GM12872 (cell line): Measurements from ENCODE around the gene NOX5.

Experiments
- CTCF ChIP-seq: IDR thresholded peaks from 3 replicates; pipeline ENCODE4 v1.5.1; 2011; ENCODE audit warnings: low read depth, mild to moderate bottlenecking, low read length, moderate library complexity; ENCODE audit not compliant: insufficient read depth

NOX5 gene

GRCh38 chr15:68987120-68987519, 27.4 kb upstream of the NOX5 start:
- TF ChIP-seq CTCF: no peak

GRCh38 chr15:68987676-68988075, 26.8 kb upstream of the NOX5 start:
- no peak for TF ChIP-seq CTCF

- TF ChIP-seq CTCF: no peak
Measured at GRCh38 chr15:68989541-68990230, 24.8 kb upstream of the NOX5 start.

GRCh38 chr15:68990231-68990991, 24.1 kb upstream of the NOX5 start:
- no peak for TF ChIP-seq CTCF

- TF ChIP-seq CTCF: no peak
Measured at GRCh38 chr15:68990992-68991500, 23.4 kb upstream of the NOX5 start.

GRCh38 chr15:68991723-68992122, 22.8 kb upstream of the NOX5 start:
- TF ChIP-seq CTCF: no peak

GRCh38 chr15:68992696-68993095, 21.8 kb upstream of the NOX5 start:
- TF ChIP-seq CTCF: no peak
